Endothelial cell of umbilical vein (primary cell): ENCODE measurements around the gene PRDM1. TPM values are rescaled to one million over a fixed set of nuclear protein-coding genes. Genes with fewer than 3 reads are reported as not detected.

Experiments used
- BruUV-seq: library from RNA; stranded (reverse); fragments of 400-500 nt; replicated peaks from 2 replicates; lab custom pipeline; 2021; lab: Mats Ljungman, UMichigan
- CTCF ChIA-PET: fragments of 300-600, 350-600 bp; sonication (Branson Sonifier 250); formaldehyde crosslinking; loops from one replicate; lab custom pipeline; 2021; ENCODE audit warnings: antibody characterized with exemption, inconsistent platforms; lab: Charles Lee
- POLR2A ChIA-PET: fragments of 300-600, 350-600 bp; sonication (Branson Sonifier 250); formaldehyde crosslinking; loops from one replicate; lab custom pipeline; 2021; ENCODE audit warnings: antibody characterized with exemption, inconsistent platforms; lab: Charles Lee
- DNase-seq: peaks from one replicate; pipeline ENCODE4 v3.0.0-alpha.2; 2011; ENCODE audit warnings: low read depth, low spot score
- FAIRE-seq: peaks from 2 replicates; lab custom pipeline; 2011; peaks lifted over from hg19 to GRCh38; lab: Jason Lieb, UNC
- H2AFZ ChIP-seq: 2 replicates; pipeline ENCODE4 v1.6.0; 2012; ENCODE audit warnings: low read depth, low read length, control low read depth, inconsistent platforms
- H3K27ac ChIP-seq: 2 replicates; pipeline ENCODE4 v1.5.1; 2011; ENCODE audit warnings: low read depth, mild to moderate bottlenecking, control low read depth, low read length, moderate library complexity; ENCODE audit not compliant: insufficient read depth
- H3K27me3 ChIP-seq, 2 experiments: 2 replicates each; pipeline versions ENCODE4 v1.6.0 to v1.6.1; 2011; ENCODE audit warnings: low read length in 2 of 2, mixed read lengths in 1 of 2; ENCODE audit not compliant: control insufficient read depth in 2 of 2, insufficient read depth in 2 of 2
- H3K36me3 ChIP-seq, 2 experiments: 2 replicates in 1 of 2; 3 replicates in 1 of 2; pipeline ENCODE4 v1.5.1; 2011; ENCODE audit warnings: low read length in 2 of 2, mild to moderate bottlenecking in 1 of 2, moderate library complexity in 1 of 2; ENCODE audit not compliant: control insufficient read depth in 2 of 2, insufficient read depth in 2 of 2; ENCODE audit errors: extremely low read depth in 1 of 2
- H3K4me1 ChIP-seq: 3 replicates; pipeline ENCODE4 v1.5.1; 2011; ENCODE audit warnings: mild to moderate bottlenecking, low read length; ENCODE audit not compliant: control insufficient read depth, insufficient read depth; ENCODE audit errors: extremely low read depth
- H3K4me2 ChIP-seq: 2 replicates; pipeline ENCODE4 v1.6.1; 2011; ENCODE audit warnings: low read length, control low read depth, mixed read lengths; ENCODE audit not compliant: insufficient read depth
- H3K4me3 ChIP-seq, 3 experiments: fragments of 200-600 bp in 1 of 3; sonication (generic), shearing (Covaris generic) in 1 of 3; replicated peaks in 1 of 3; 2 replicates each; pipeline ENCODE4 v1.5.1; 2011 to 2016; ENCODE audit warnings: control low read depth in 3 of 3, low read length in 3 of 3, mild to moderate bottlenecking in 2 of 3, inconsistent platforms in 1 of 3, low read depth in 1 of 3, moderate library complexity in 1 of 3; ENCODE audit not compliant: insufficient read depth in 1 of 3
- H3K79me2 ChIP-seq: 2 replicates; pipeline ENCODE4 v1.6.0; 2012; ENCODE audit warnings: low read length, inconsistent platforms; ENCODE audit not compliant: control insufficient read depth, insufficient read depth
- H3K9ac ChIP-seq: replicated peaks from 2 replicates; pipeline ENCODE3; 2011; ENCODE audit warnings: low read length, control low read depth; ENCODE audit not compliant: insufficient read depth; ENCODE audit errors: extremely low read depth
- H3K9me1 ChIP-seq: replicated peaks from 3 replicates; pipeline ENCODE4 v1.6.0; 2011; ENCODE audit warnings: mild to moderate bottlenecking, low read length; ENCODE audit not compliant: control insufficient read depth, insufficient read depth; ENCODE audit errors: extremely low read depth
- H3K9me3 ChIP-seq: replicated peaks from 2 replicates; pipeline ENCODE4 v1.5.1; 2012; ENCODE audit warnings: low read length, inconsistent platforms; ENCODE audit not compliant: control insufficient read depth, insufficient read depth
- H4K20me1 ChIP-seq: replicated peaks from 2 replicates; pipeline ENCODE3; 2011; ENCODE audit warnings: mild to moderate bottlenecking, low read length; ENCODE audit not compliant: control insufficient read depth, insufficient read depth; ENCODE audit errors: extremely low read depth
- CTCF ChIP-seq, 2 donors: IDR thresholded peaks; 1 replicate in 1 of 2; 2 replicates in 1 of 2; pipeline ENCODE4 v1.5.1; 2011; ENCODE audit warnings: low read length in 2 of 2, mild to moderate bottlenecking in 2 of 2, moderate library complexity in 2 of 2, control low read depth in 1 of 2, inconsistent platforms in 1 of 2, low read depth in 1 of 2; ENCODE audit not compliant: insufficient read depth in 1 of 2; ENCODE audit errors: extremely low read depth in 1 of 2
- EZH2 ChIP-seq: IDR thresholded peaks from 2 replicates; pipeline ENCODE4 v1.6.1; 2012; ENCODE audit warnings: borderline replicate concordance, low read depth, mild to moderate bottlenecking, moderate library complexity, low read length, inconsistent platforms; ENCODE audit not compliant: severe bottlenecking
- FOS ChIP-seq: IDR thresholded peaks from 2 replicates; pipeline ENCODE4 v1.6.1; 2011; ENCODE audit warnings: mild to moderate bottlenecking, low read length, moderate library complexity, borderline replicate concordance; ENCODE audit not compliant: insufficient read depth
- GATA2 ChIP-seq: IDR thresholded peaks from 2 replicates; pipeline ENCODE4 v1.7.0; 2011; ENCODE audit warnings: low read depth, mild to moderate bottlenecking, moderate library complexity, mixed read lengths, low read length; ENCODE audit not compliant: insufficient read length, insufficient read depth
- JUN ChIP-seq: IDR thresholded peaks from 2 replicates; pipeline ENCODE4 v1.6.1; 2011; ENCODE audit warnings: borderline replicate concordance, low read depth; ENCODE audit not compliant: insufficient read length, insufficient read depth
- MAX ChIP-seq: IDR thresholded peaks from 2 replicates; pipeline ENCODE4 v1.6.1; 2011; ENCODE audit not compliant: insufficient read depth, insufficient read length
- MYC ChIP-seq: IDR thresholded peaks from one replicate; pipeline ENCODE4 v1.6.1; 2011; ENCODE audit warnings: mild to moderate bottlenecking, low read depth, low read length
- POLR2A ChIP-seq: IDR thresholded peaks from 2 replicates; pipeline ENCODE4 v1.6.1; 2012; ENCODE audit warnings: low read depth, mild to moderate bottlenecking, control low read depth, low read length
- POLR2AphosphoS5 ChIP-seq: IDR thresholded peaks from 2 replicates; pipeline ENCODE4 v1.6.1; 2012; ENCODE audit warnings: low read depth, mild to moderate bottlenecking, control low read depth, low read length, moderate library complexity; ENCODE audit not compliant: insufficient read depth
- dilution Hi-C: fragments of 300-500 bp; cut with MboI; formaldehyde crosslinking; loops from one replicate; pipeline ENCODE4 v1.15.0; 2019; ENCODE audit warnings: low sequenced_read_pairs; ENCODE audit not compliant: extremely low pct_ligation_motif_present
- intact Hi-C: fragments of 100-400 bp; cut with micrococcal nuclease; formaldehyde crosslinking; loops from one replicate; pipeline ENCODE4 v1.10.0; 2022
- polyA plus RNA-seq, 4 experiments: library from polyadenylated mRNA; depleted of rRNA in 3 of 4; stranded (reverse) in 3 of 4; unstranded in 1 of 4; fragments of >200 nt; gene quantifications; 2 replicates each; pipeline versions ENCODE4 v1.2.1 to v1.2.3, GENCODE V29; 2011 to 2012; ENCODE audit warnings: missing spikeins in 1 of 4
- total RNA-seq: library from RNA; stranded (reverse); gene quantifications from 2 replicates; pipeline ENCODE4 v1.2.3, GENCODE V29; 2021

The PRDM1 gene
- total and polyA plus RNA-seq, 2 donors (not counting 3 experiments of a cell fraction or from before 2014, with no cell fraction given) = 0.36 to 2.7 TPM

- no TSS peak for BruUV-seq
- H3K36me3 ChIP-seq = no peaks in the 10 kb centered on the region
- no peaks in the 10 kb centered on the region for H3K9me1 ChIP-seq
- no peaks in the 10 kb centered on the region for H3K4me1 ChIP-seq
- no peaks in the 10 kb centered on the region for H3K9me3 ChIP-seq
- no peak overlapping the region for H3K27ac ChIP-seq
- no peak overlapping the region for H3K4me2 ChIP-seq
- H2AFZ ChIP-seq = no peak overlapping the region
- TF ChIP-seq POLR2AphosphoS5 = no peak
- TF ChIP-seq JUN = no peak
- no peak for TF ChIP-seq GATA2
- TF ChIP-seq MAX = no peak
- TF ChIP-seq CTCF (IDR thresholded peaks at IDR 0.05; ENCODE audit: extremely low read depth in 1 of 2, insufficient read depth in 1 of 2, low read depth in 1 of 2, low read length in 2 of 2) = no peak
- TF ChIP-seq MYC = no peak
- TF ChIP-seq FOS = no peak
- TF ChIP-seq EZH2 = no peak
- TF ChIP-seq POLR2A = no peak
- H4K20me1 ChIP-seq = no peaks in the 10 kb centered on the region
- ChIA-PET CTCF (no interaction called here), POLR2A (no interaction called here)
- no peak overlapping the region for H3K4me3 ChIP-seq
- FAIRE-seq = no peak
- no peak overlapping the region for H3K9ac ChIP-seq
- intact Hi-C loops = no loop called here
- dilution Hi-C loops = no loop called here
- H3K79me2 ChIP-seq = no peaks in the 10 kb centered on the region
- peaks cover 8 to 11% of the 10 kb centered on the region in 2 experiments for H3K27me3 ChIP-seq
- no peak for DNase-seq
Observed at GRCh38 chr6:106077170-106077569, 9.0 kb upstream of the PRDM1 start.
